ENCODE data around the gene OOSP2.
A peak's percentile ranks its signal among the peaks of the same experiment; 100 is the strongest.
"Not testable (repeated sequence)": the region's sequence is repeated elsewhere in the genome, so short reads cannot be mapped to it uniquely, and the experiment has no call there.

The OOSP2 gene, protein sequence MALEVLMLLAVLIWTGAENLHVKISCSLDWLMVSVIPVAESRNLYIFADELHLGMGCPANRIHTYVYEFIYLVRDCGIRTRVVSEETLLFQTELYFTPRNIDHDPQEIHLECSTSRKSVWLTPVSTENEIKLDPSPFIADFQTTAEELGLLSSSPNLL

GRCh38 chr11:60040109-60040508 lies at the start of gene OOSP2:
OOSP2 (plus strand) TSS chr11:60040409; CDS start chr11:60040460, 51 bp downstream.
- no peak for DNase-seq

- no peak for DNase-seq
These were observed 49.8 kb upstream of the OOSP2 start for GRCh38 chr11:59990421-59990820.

DNA sequence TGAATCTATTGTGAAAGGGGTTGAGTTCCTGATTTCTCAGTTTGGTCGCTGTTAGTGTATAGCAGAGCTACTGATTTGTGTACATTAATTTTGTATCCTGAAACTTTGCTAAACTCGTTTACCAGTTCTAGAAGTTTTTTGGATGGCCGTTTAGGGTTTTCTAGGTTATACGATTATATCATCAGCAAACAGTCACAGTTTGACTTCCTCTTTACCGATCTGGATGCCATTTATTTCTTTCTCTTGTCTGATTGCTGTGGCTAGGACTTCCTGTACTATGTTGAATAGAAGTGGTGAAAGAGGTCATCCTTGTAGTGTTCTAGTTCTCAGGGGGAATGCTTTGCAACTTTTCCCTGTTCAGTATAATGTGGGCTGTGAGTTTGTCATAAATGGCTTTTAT lies 47.8 kb upstream of the OOSP2 start:
- DNase-seq = no peak

GRCh38 chr11:59997800-59998199 lies 42.4 kb upstream of the OOSP2 start:
- no peak for DNase-seq

GRCh38 chr11:59999691-60000090 lies 40.5 kb upstream of the OOSP2 start:
- DNase-seq = no peak

GRCh38 chr11:60003729-60004128 lies 36.5 kb upstream of the OOSP2 start:
- DNase-seq = no peak

DNA sequence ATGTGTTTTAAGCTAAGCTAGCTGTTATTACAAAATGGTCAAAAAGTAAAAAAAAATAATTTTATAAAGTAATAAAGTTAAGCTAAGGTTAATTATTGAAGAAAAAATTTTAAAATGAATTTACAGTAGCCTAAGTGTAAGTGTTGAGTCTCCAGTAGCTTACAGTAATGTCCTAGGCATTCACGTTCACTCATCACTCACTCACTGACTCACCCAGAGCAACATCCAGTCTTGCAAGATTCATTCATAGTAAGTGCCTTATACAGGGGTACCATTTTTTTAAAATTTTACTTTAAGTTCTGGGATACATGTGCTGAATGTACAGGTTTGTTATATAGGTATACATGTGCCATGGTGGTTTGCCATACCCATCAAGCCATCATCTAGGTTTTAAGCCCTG lies 34.8 kb upstream of the OOSP2 start:
- DNase-seq = no peak

GRCh38 chr11:60016881-60017280 lies 23.3 kb upstream of the OOSP2 start, which contains the start of gene OOSP4B:
OOSP4B (plus strand) TSS chr11:60017181.
- DNase-seq = no peak

GRCh38 chr11:60018058-60018457 lies 22.2 kb upstream of the OOSP2 start:
- DNase-seq = no peak

DNA sequence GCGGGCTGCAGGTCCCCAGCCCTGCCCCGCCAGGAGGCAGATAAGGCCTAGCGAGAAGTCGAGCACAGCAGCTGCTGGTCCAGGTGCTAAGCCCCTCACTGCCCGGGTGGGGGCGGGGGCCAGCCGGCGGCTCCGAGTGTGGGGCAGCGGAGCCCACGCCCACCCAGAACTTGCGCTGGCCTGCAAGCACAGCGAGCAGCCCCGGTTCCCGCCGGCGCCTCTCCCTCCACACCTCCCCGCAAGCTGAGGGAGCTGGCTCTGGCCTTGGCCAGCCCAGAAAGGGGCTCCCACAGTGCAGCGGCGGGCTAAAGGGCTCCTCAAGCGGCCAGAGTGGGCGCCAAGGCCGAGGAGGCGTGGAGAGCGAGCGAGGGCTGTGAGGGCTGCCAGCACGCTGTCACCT lies 19.8 kb upstream of the OOSP2 start:
- DNase-seq = not testable (repeated sequence)

- DNase-seq = no peak
These were observed 11.1 kb upstream of the OOSP2 start for GRCh38 chr11:60029015-60029632.

DNA sequence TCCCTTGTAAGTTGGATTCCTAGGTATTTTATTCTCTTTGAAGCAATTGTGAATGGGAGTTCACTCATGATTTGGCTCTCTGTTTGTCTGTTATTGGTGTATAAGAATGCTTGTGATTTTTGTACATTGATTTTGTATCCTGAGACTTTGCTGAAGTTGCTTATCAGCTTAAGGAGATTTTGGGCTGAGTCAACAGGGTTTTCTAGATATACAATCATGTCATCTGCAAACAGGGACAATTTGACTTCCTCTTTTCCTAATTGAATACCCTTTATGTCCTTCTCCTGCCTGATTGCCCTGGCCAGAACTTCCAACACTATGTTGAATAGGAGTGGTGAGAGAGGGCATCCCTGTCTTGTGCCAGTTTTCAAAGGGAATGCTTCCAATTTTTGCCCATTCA lies 10.2 kb downstream of the OOSP2 start:
- not testable (repeated sequence) for DNase-seq

DNA sequence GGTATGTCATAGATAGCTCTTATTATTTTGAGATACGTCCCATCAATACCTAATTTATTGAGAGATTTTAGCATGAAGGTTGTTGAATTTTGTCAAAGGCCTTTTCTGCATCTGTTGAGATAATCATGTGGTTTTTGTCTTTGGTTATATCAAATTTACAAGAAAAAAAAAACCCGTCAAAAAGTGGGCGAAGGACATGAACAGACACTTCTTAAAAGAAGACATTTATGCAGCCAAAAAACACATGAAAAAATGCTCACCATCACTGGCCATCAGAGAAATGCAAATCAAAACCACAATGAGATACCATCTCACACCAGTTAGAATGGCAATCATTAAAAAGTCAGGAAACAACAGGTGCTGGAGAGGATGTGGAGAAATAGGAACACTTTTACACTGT lies 10.6 kb downstream of the OOSP2 start:
- DNase-seq = not testable (repeated sequence)

DNA sequence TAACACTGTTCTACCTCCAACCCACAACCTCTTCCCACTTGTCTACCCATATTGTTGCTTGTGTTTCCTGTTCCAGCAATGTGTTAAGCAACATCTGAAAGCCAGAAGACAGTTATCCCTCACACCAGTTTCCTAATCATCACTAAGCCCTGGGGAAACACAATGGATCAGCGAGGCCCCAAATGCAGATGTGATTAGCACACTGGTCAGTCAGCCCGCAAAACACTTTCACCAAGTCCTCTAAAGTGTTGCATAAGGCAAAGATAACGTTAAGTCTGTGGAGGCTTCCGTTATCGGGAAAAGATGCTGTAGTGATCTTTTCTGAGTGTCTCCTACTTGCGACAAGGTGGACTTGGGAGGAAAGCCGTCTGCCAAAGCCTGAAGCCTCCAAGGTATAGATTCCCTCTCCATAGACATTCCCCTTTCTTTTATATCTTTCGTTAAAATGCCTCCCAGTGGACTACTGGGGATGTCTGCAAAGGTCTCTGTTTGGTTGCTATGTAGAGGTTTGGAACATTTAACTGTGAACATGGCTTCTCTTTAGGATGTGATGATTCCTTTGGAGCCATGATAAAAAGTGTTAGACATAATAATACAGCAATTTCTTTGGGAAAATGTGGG lies 16.2 kb downstream of the OOSP2 start, which contains the start of gene MS4A3:
MS4A3 (plus strand) TSS at position 317 of the 621 bp plus-strand sequence. CDS start 4,496 bp downstream, outside the sequence.
- DNase-seq = no peak

- peak; percentile 18 for DNase-seq
These were observed 18.8 kb downstream of the OOSP2 start for GRCh38 chr11:60059052-60059451.

DNA sequence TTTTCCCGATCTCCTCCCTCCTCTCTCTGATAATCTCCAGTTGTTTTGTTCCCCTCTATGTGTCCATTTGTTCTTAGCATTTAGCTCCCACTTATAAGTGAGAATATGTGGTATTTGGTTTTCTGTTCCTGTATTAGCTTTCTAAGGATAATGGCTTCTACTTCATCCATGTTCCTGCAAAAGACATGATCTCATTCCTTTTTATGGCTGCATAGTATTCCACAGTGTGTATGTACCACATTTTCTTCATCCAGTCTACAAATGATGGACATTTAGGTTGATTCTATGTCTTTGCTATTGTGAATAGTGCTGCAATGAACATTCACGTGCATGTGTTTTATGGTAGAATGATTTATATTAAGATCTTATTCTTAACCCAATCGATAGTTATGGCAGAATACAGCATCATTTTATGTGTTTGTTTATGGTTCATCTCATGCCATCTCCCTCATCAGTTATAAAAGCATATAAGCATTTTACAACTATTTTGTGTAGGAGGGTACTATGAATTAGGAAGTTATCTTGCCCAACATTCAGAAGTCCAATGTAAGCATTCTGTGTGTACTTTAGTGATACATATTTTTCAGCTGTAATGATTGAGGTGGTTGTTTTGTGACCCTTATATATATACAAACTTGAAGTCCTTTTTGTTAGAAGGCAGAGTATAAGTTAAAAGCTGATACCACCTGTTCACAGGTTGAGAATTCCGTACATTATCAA lies 19.5 kb downstream of the OOSP2 start:
- DNase-seq = no peak

DNA sequence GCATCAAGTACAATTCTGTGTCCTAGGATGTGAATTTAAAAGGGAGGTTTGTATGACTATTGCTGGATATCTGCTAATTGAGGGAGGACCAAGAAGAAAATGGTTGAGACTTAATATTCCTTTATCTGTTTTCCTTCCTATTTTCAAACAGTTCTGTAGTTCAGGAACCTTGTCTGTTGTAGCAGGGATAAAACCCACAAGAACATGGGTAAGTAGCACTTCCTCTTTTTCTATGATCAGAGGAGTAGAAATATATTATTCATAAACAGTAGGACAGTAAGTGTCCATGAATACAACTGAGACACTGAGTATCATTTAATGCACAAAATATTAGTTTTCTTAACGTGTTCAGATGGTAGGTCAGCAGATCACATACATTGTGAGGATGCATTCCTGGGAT lies 23.9 kb downstream of the OOSP2 start:
- no peak for DNase-seq

- no peak for DNase-seq
These were observed 25.6 kb downstream of the OOSP2 start for GRCh38 chr11:60065801-60066200.

DNA sequence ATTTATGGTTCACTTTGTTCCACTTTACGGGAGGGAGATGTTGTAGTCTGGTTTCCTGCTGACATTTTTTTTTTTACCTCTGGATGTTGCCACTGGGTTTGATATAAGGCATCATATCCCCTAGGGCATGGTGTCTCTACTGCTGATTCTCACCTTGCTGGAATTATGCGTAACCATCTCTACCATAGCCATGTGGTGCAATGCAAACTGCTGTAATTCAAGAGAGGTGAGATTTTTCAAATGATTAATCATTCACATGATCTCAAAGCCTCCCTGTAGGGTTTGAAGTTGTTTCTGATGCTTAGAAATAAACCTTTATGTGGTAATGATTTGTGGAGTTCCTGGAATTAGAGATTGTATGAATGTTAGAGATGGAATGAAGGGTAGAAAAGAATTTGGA lies 29.2 kb downstream of the OOSP2 start:
- DNase-seq = no peak

- DNase-seq = not testable (repeated sequence)
These were observed 31.4 kb downstream of the OOSP2 start for GRCh38 chr11:60071644-60072043.

DNA sequence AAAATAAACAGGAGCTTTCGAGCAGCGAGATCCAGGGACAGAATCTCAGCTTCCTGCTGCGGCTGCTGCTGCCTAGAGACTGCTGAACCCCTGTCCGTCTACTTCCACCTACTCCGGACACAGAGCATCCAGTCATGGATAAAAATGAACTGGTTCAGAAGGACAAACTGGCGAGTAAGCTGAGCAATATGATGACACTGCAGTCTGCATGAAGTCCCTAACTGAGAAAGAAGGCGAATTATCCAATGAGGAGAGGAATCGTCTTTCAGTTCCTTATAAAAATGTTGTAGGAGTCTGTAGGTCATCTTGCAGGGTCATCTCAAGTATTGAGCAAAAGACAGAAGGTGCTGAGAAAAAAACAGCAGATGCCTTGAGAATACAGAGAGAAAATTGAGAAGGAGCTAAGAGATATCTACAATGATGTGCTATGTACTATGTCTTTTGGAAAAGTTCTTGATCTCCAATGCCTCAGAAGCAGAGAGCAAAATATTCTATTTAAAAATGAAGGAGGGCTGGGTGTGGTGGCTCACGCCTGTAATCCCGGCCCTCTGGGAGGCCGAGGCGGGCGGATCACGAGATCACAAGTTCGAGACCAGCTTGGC lies 37.1 kb downstream of the OOSP2 start:
- DNase-seq = no peak

DNA sequence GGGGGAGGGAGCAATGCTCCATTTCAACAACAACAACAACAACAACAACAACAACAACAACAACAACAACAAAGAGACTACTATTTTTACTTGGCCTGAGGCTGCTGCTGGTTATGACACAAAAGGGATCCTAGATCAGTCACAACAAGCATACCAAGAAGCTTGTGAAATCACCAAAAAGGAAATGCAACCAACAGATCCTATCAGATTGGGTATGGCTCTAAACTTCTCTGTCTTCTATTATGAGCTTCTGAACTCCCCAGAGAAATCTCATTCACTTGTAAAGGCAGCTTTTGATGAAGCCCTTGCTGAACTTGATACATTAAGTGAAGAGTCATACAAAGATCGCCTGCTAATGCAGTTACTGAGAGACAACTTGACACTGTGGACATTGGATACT lies 37.8 kb downstream of the OOSP2 start:
- DNase-seq = no peak

DNA sequence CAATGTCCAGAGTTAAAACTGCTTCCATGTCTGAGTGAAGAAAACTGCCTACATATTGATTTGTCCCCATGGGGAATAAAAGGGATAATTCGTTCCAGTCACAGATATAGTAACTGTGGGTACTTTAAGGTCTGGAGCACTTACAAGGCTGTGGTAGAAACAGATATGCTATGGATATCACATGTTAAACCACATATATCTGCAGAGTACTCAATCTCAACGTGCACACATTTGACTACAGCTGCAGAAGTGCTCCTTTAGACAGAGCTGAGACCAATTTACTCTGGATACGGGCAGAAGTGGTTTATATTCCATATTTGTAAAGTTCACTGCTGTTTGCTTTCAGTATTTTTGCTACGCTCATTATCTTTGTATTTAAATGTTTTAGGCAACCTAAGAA lies 38.5 kb downstream of the OOSP2 start:
- no peak for DNase-seq
